Keratinocyte (primary cell): ENCODE data around the gene SELENON. TPM values are rescaled to one million over a fixed set of nuclear protein-coding genes. Genes with fewer than 3 reads are reported as not detected.

Experiments used
- DNase-seq: peaks from one replicate; pipeline ENCODE4 v3.0.0-alpha.2; 2011; ENCODE audit warnings: low read depth, missing footprints, low spot score
- FAIRE-seq: peaks from 2 replicates; lab custom pipeline; 2011; peaks lifted over from hg19 to GRCh38; lab: Jason Lieb, UNC
- H2AFZ ChIP-seq: 2 replicates; pipeline ENCODE4 v1.6.0; 2012; ENCODE audit warnings: low read length, control low read depth, inconsistent platforms; ENCODE audit not compliant: control insufficient read depth
- H3K27ac ChIP-seq: 2 replicates; pipeline ENCODE4 v1.5.1; 2011; ENCODE audit warnings: low read length; ENCODE audit not compliant: control insufficient read depth, insufficient read depth
- H3K27me3 ChIP-seq: 3 replicates; pipeline ENCODE4 v1.6.0; 2011; ENCODE audit warnings: low read length; ENCODE audit not compliant: control insufficient read depth, insufficient read depth; ENCODE audit errors: extremely low read depth
- H3K36me3 ChIP-seq, 2 experiments: 2 replicates in 1 of 2; 3 replicates in 1 of 2; pipeline ENCODE4 v1.5.1; 2011; ENCODE audit warnings: low read length in 2 of 2, mild to moderate bottlenecking in 1 of 2; ENCODE audit not compliant: control insufficient read depth in 2 of 2, insufficient read depth in 2 of 2; ENCODE audit errors: extremely low read depth in 1 of 2
- H3K4me1 ChIP-seq: 3 replicates; pipeline ENCODE4 v1.5.1; 2011; ENCODE audit warnings: low read length; ENCODE audit not compliant: control insufficient read depth, insufficient read depth; ENCODE audit errors: extremely low read depth
- H3K4me2 ChIP-seq: 3 replicates; pipeline ENCODE4 v1.6.0; 2011; ENCODE audit warnings: low read depth, low read length; ENCODE audit not compliant: control insufficient read depth, insufficient read depth; ENCODE audit errors: extremely low read depth
- H3K4me3 ChIP-seq, 3 experiments: fragments of 200-600 bp in 1 of 3; sonication (generic) in 1 of 3; 2 replicates in 2 of 3; 3 replicates in 1 of 3; pipeline ENCODE4 v1.5.1; 2011 to 2016; ENCODE audit warnings: low read length in 3 of 3, mild to moderate bottlenecking in 3 of 3, control low read depth in 2 of 3, inconsistent platforms in 1 of 3, low read depth in 1 of 3, mixed read lengths in 1 of 3, mixed run types in 1 of 3, moderate library complexity in 1 of 3; ENCODE audit not compliant: control insufficient read depth in 2 of 3, insufficient read depth in 2 of 3; ENCODE audit errors: extremely low read depth in 1 of 3
- H3K79me2 ChIP-seq: 2 replicates; pipeline ENCODE4 v1.6.0; 2012; ENCODE audit warnings: low read length; ENCODE audit not compliant: control insufficient read depth, insufficient read depth
- H3K9ac ChIP-seq: 3 replicates; pipeline ENCODE4 v1.6.0; 2011; ENCODE audit warnings: low read length; ENCODE audit not compliant: control insufficient read depth, insufficient read depth; ENCODE audit errors: extremely low read depth
- H3K9me1 ChIP-seq: 3 replicates; pipeline ENCODE4 v1.6.0; 2011; ENCODE audit warnings: low read length; ENCODE audit not compliant: control insufficient read depth, insufficient read depth; ENCODE audit errors: extremely low read depth
- H3K9me3 ChIP-seq: 2 replicates; pipeline ENCODE4 v1.5.1; 2012; ENCODE audit warnings: low read depth, low read length; ENCODE audit not compliant: control insufficient read depth
- H4K20me1 ChIP-seq: 3 replicates; pipeline ENCODE4 v1.6.0; 2011; ENCODE audit warnings: low read length; ENCODE audit not compliant: control insufficient read depth, insufficient read depth; ENCODE audit errors: extremely low read depth
- EZH2 ChIP-seq: IDR thresholded peaks from one replicate; pipeline ENCODE4 v1.6.1; 2012; ENCODE audit warnings: inconsistent platforms, mild to moderate bottlenecking, low read length, moderate library complexity
- dilution Hi-C: fragments of 300-500 bp; cut with MboI; formaldehyde crosslinking; loops from one replicate; pipeline ENCODE4 v1.7.0; 2020; ENCODE audit warnings: low sequenced_read_pairs; ENCODE audit not compliant: extremely low pct_ligation_motif_present
- polyA plus RNA-seq, 5 experiments: library from polyadenylated mRNA; depleted of rRNA in 3 of 5; stranded (reverse) in 3 of 5; stranded (forward) in 1 of 5; unstranded in 1 of 5; fragments of >200 nt; gene quantifications; 1 replicate in 1 of 5; 2 replicates in 3 of 5; 3 replicates in 1 of 5; pipeline versions ENCODE4 v1.2.1 to v1.2.3, GENCODE V29; 2011 to 2012; ENCODE audit warnings: missing spikeins in 2 of 5, low read depth in 1 of 5, low replicate concordance in 1 of 5
- TF ChIP-seq, protein P1 (sequence below), 3 experiments: IDR thresholded peaks in 1 of 3; conservative IDR thresholded peaks in 1 of 3; optimal IDR thresholded peaks in 1 of 3; 2 replicates in 2 of 3; 3 replicates in 1 of 3; pipeline versions ENCODE3 to v1.5.1; 2011; ENCODE audit warnings: low read length in 3 of 3, mild to moderate bottlenecking in 3 of 3, moderate library complexity in 2 of 3, control low read depth in 1 of 3, inconsistent platforms in 1 of 3; ENCODE audit not compliant: insufficient read depth in 2 of 3; ENCODE audit errors: extremely low read depth in 1 of 3

Gene SELENON
- polyA plus RNA-seq, 1 donor (not counting 4 experiments of a cell fraction or from before 2014, with no cell fraction given), result 15.4 TPM

DNA sequence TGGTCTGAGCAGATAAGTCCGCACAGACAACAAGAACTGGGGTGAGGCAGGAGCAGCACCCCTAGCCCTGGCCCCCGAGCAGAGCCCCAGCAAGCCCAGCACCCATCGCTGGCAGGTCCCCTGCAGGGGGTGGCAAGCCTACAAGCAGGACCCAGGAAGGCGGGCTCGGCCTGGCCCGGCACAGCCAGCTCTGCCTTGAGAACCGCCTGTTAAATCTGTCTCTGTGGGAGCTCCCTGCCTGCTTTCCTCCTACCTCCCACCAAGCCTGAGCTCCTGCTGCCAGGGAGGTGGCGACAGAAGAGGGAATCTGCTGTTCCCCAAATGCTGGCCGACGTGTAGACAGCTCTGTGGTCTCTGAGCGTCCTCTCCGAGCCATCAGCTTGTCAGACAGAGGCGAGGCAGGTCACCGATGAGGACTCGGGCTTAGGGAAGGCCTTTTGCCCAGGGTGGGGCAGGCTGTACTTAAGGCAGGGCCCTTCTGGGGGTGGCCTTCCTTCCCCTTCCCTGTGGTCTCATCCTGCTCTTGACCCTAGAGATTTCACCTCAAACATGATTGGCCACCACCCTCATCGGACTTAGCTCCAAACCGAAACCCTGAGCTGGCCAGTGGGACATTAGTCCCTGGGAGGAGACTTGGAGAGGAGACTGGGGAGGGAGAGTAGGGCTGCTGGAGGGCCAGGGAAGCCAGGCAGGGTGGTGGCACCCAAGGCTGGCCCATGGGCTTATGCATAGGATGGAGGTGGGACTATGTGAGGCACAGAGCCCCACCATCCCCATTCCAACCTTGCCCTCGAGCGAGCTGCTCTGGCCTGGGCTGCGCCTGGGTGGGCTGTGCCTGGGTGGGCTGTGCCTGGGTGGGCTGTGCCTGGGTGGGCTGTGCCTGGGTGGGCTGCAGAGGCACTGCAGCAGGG lies 7.7 kb downstream of the SELENON start:
- Histone ChIP-seq H4K20me1 (no peaks in the 10 kb centered on the region), H3K9me1 (no peaks in the 10 kb centered on the region), H3K4me3 (no peak overlapping the region), H3K27me3 (no peaks in the 10 kb centered on the region), H3K36me3 (peaks cover 23 to 24% of the 10 kb centered on the region in 2 experiments), H3K79me2 (no peaks in the 10 kb centered on the region), H3K9ac (no peak overlapping the region), H3K27ac (no peak overlapping the region), H3K4me2 (no peak overlapping the region), H3K9me3 (no peaks in the 10 kb centered on the region), H2AFZ (no peak overlapping the region), H3K4me1 (no peaks in the 10 kb centered on the region)
- dilution Hi-C loops, result no loop called here
- FAIRE-seq, result no peak
- TF ChIP-seq EZH2, result no peak
- TF ChIP-seq, protein P1, sequence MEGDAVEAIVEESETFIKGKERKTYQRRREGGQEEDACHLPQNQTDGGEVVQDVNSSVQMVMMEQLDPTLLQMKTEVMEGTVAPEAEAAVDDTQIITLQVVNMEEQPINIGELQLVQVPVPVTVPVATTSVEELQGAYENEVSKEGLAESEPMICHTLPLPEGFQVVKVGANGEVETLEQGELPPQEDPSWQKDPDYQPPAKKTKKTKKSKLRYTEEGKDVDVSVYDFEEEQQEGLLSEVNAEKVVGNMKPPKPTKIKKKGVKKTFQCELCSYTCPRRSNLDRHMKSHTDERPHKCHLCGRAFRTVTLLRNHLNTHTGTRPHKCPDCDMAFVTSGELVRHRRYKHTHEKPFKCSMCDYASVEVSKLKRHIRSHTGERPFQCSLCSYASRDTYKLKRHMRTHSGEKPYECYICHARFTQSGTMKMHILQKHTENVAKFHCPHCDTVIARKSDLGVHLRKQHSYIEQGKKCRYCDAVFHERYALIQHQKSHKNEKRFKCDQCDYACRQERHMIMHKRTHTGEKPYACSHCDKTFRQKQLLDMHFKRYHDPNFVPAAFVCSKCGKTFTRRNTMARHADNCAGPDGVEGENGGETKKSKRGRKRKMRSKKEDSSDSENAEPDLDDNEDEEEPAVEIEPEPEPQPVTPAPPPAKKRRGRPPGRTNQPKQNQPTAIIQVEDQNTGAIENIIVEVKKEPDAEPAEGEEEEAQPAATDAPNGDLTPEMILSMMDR (optimal IDR thresholded peaks at IDR 0.05 in 1 of 3, IDR thresholded peaks at IDR 0.05 in 1 of 3, conservative IDR thresholded peaks at IDR 0.05 in 1 of 3; ENCODE audit: extremely low read depth in 1 of 3, insufficient read depth in 2 of 3, low read length in 3 of 3), result no peak
- no peak for DNase-seq

DNA sequence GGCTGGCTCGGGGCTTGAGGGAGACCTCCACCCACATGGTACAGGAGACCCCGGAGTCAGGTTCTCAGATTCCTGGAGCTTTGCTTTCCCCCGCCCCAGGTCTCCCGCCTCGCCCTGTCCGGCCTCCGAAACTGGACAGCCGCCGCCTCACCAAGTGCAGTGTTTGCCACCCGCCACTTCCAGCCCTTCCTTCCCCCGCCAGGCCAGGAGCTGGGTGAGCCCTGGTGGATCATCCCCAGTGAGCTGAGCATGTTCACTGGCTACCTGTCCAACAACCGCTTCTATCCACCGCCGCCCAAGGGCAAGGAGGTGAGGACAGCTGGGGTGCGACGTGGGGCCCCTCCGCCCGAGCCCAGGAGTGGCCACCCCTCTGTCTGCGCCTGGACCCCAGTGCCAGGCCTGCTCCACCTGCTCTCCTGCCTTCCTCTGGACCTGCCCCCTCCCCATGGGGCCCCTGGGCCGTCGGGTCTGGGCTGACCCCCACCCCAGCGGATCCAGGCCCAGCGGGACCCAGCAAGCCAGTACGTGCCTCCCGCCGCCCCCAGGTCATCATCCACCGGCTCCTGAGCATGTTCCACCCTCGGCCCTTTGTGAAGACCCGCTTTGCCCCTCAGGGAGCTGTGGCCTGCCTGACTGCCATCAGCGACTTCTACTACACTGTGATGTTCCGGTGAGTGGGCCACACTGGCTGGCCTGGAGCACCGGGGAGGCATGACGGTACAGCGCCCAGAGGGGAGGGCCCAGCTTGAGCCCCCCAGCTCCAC lies 8.7 kb downstream of the SELENON start:
- H3K9me3 ChIP-seq, result no peaks in the 10 kb centered on the region
- peaks cover 23 to 24% of the 10 kb centered on the region in 2 experiments for H3K36me3 ChIP-seq
- H2AFZ ChIP-seq, result no peak overlapping the region
- no peaks in the 10 kb centered on the region for H3K27me3 ChIP-seq
- no peak for DNase-seq
- H3K9me1 ChIP-seq, result no peaks in the 10 kb centered on the region
- H3K4me3 ChIP-seq, result no peak overlapping the region
- H3K4me1 ChIP-seq, result no peaks in the 10 kb centered on the region
- no peak overlapping the region for H3K27ac ChIP-seq
- TF ChIP-seq EZH2, result no peak
- TF ChIP-seq, protein P1 (optimal IDR thresholded peaks at IDR 0.05 in 1 of 3, IDR thresholded peaks at IDR 0.05 in 1 of 3, conservative IDR thresholded peaks at IDR 0.05 in 1 of 3; ENCODE audit: extremely low read depth in 1 of 3, insufficient read depth in 2 of 3, low read length in 3 of 3), result no peak
- H3K4me2 ChIP-seq, result no peak overlapping the region
- FAIRE-seq, result no peak
- H4K20me1 ChIP-seq, result no peaks in the 10 kb centered on the region
- dilution Hi-C loops, result no loop called here
- no peak overlapping the region for H3K9ac ChIP-seq
- H3K79me2 ChIP-seq, result no peaks in the 10 kb centered on the region
